Fibroblast of villous mesenchyme (primary cell): Measurements from ENCODE around the gene ACD. TPM values are rescaled to one million over a fixed set of nuclear protein-coding genes. Genes with fewer than 3 reads are reported as not detected.
"Not testable (repeated sequence)": the region's sequence is repeated elsewhere in the genome, so short reads cannot be mapped to it uniquely, and the experiment has no call there.

Experiments used
- DNase-seq: peaks from one replicate; pipeline ENCODE4 v3.0.0-alpha.2; 2010; ENCODE audit warnings: low read depth
- H3K4me3 ChIP-seq: 2 replicates; pipeline ENCODE4 v1.5.1; 2011; ENCODE audit warnings: low read depth, mild to moderate bottlenecking, low read length
- total RNA-seq: library from RNA; depleted of rRNA; stranded (reverse); fragments of >200 nt; gene quantifications from 2 replicates; pipeline ENCODE4 v1.2.3, GENCODE V29; 2012
- TF ChIP-seq, protein P1 (sequence below): IDR thresholded peaks from 2 replicates; pipeline ENCODE4 v1.5.1; 2012; ENCODE audit warnings: low read depth, mild to moderate bottlenecking, low read length; ENCODE audit not compliant: insufficient read depth

ACD gene
- total RNA-seq, 1 donor: 15.1 TPM

DNA sequence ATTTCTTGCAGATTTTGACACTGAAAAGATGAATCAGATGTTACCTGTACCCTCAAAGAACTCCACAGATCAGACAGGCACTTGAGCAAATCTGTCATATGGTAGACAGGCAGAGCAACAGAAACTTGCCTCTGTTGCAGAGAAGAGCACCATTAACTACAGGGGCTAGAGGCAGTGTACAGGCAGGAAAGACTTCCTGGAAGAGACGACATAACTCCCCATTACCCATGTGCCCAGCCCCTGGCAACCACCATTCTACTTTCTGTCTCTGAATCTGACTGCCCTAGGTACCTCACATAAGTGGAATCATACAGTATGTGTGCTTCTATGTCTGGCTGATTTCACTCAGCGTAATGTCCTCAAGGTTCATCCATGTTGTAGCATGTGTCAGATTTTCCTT, 43.6 kb upstream of the ACD start:
- no peak overlapping the region for H3K4me3 ChIP-seq
- no peak for DNase-seq
- TF ChIP-seq, protein P1, sequence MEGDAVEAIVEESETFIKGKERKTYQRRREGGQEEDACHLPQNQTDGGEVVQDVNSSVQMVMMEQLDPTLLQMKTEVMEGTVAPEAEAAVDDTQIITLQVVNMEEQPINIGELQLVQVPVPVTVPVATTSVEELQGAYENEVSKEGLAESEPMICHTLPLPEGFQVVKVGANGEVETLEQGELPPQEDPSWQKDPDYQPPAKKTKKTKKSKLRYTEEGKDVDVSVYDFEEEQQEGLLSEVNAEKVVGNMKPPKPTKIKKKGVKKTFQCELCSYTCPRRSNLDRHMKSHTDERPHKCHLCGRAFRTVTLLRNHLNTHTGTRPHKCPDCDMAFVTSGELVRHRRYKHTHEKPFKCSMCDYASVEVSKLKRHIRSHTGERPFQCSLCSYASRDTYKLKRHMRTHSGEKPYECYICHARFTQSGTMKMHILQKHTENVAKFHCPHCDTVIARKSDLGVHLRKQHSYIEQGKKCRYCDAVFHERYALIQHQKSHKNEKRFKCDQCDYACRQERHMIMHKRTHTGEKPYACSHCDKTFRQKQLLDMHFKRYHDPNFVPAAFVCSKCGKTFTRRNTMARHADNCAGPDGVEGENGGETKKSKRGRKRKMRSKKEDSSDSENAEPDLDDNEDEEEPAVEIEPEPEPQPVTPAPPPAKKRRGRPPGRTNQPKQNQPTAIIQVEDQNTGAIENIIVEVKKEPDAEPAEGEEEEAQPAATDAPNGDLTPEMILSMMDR: no peak

DNA sequence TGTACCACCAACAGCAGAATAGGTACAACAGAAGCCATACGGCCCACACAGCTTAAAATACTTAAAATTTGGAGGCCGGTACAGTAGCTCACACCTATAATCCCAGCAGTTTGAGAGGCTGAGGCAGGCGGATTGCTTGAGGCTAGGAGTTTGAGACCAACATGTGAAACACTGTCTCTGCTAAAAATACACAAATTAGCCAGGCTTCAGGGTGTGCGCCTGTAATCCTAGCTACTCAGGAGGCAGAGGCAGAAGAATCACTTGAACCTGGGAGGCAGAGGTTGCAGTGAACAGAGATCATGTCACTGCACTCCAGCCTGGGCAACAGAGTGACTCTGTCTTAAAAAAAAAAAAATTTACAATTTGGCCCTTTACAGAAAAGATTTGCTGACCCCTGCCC, 42.1 kb upstream of the ACD start:
- no peak for DNase-seq
- TF ChIP-seq, protein P1: no peak

DNA sequence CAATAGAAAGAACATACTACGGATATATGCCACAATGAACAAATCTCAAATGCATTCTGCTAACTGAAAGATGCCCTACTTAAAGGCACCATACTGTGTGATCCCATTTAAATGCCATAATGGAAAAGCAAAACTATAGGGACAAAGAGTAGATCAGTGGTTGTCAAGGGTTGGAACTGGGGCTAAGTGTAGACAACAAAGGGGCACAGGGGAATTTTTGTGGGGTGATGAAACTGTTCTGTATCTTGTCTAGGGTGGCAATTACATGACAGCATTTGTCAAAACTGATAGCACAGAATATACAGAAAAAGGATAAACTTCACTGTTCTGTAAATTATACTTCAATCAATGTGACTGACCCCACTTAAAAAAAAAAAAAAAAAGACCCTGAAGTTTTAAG, 41.4 kb upstream of the ACD start:
- no peak for DNase-seq
- no peak overlapping the region for H3K4me3 ChIP-seq
- TF ChIP-seq, protein P1: no peak

More for the DNA sequence above, 42.1 kb upstream of the ACD start:
- H3K4me3 ChIP-seq: no peak overlapping the region

DNA sequence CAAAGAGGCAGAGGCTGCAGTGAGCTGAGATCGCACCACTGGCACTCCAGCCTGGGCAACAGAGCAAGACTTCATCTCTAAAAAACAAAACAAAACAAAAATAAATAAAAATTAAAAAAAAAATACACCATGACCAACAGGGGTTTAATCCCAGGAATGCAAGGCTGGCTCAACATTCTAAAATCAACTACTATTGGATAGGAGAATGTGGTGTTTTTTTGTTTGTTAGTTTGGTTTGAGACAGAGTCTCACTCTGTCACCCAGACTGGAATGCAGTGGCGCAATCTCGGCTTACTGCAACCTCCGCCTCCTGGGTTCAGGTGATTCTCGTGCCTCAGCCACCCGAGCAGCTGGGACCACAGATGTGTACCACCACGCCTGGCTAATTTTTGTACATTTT, 39.2 kb upstream of the ACD start:
- DNase-seq: no peak
- TF ChIP-seq, protein P1: no peak
- no peak overlapping the region for H3K4me3 ChIP-seq

DNA sequence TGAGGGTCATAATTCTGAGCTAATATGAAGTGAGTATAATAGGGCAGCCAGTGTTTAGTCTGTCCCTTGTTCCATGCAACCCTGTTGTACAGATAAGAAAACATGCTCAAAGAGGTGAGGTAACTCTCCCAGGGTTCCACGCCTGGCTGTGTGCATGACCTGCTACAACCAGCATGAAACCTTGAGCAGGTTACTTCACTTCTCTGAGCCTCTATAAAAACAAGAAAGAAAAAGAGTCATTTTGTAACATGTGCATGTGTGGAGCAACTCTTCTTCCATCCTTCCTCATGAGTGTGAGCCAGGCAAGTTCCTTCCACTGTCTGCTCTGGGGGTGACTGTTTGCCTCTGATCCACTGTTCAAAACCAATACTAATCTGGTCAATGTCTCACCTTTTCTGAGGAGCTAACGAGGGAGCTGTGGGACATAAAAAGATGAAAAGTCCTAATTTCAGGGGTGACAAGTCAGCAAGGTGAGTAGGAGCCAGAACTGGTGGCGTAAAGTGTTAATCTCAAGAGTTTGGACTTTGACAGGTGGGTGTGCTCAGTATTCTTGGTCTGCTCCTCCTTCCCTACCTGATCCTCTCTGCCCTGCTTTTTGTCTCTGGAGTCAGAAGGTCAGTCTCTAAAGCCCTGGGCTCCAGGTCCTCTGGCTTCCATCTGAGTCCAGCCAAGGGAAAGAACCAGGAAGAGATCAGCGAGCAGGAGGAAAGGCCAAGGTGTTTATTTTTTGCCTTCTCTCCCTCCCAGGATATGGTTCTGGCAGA, 37.5 kb upstream of the ACD start:
- no peak overlapping the region for H3K4me3 ChIP-seq
- DNase-seq: no peak
- TF ChIP-seq, protein P1: no peak

DNA sequence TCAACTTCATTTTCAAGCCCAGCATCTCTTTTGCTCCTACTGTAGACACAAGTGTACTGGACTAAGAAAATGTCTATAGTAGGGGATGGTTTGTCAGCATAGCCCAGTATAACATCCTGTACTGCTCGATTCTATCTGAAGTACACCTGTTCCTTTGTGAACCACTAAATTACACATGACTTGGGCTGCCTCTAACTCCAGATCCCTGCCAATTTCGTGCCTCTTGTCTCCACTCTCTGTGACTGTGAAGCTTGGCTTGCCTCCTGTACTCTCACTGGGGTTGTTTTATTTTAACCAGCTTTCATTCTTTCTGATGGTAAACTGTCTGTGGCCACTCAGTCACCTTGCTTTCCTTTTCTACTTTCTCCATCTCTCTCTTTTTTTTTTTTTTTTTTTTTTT, 34.6 kb upstream of the ACD start:
- no peak overlapping the region for H3K4me3 ChIP-seq
- DNase-seq: no peak
- TF ChIP-seq, protein P1: no peak

DNA sequence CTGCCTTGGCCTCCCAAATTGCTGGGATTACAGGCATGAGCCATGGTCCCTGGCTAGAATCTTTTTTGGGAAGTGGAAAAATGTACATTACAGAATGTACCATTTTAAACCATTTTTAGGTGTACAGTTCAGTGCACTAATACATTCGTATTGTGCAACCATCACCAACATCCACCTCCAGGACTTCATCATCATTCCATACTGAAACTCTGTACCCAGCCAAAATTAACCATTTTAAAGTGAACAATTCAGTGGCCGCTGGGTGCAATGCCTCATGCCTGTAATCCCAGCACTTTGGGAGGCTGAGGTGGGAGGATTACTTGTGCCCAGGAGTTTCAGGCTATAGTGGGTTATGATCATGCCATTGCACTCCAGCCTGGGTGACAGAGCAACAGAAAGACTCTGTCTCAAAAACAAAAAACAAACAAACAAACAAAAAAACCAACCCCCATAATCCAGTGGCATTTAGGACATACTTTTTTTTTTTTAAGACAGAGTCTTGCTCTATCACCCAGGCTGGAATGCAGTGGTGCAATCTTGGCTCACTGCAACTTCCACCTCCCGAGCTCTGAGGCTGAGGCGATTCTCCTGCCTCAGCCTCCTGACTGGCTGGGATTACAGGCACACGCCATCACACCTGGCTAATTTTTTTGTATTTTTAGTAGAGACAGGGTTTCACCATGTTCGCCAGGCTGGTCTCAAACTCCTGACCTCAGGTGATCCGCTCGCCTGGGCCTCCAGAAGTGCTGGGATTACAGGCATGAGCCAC, 33.6 kb upstream of the ACD start:
- not testable (repeated sequence) for DNase-seq, H3K4me3 ChIP-seq
